ENCODE measurements around the gene MYLK3. TPM values are rescaled to one million over a fixed set of nuclear protein-coding genes. Genes with fewer than 3 reads are reported as not detected.

The MYLK3 gene
- total and polyA plus RNA-seq, 2 of the 4 experiments (the other 2 are of a cell fraction): under 0.01 to 0.03 TPM

DNA sequence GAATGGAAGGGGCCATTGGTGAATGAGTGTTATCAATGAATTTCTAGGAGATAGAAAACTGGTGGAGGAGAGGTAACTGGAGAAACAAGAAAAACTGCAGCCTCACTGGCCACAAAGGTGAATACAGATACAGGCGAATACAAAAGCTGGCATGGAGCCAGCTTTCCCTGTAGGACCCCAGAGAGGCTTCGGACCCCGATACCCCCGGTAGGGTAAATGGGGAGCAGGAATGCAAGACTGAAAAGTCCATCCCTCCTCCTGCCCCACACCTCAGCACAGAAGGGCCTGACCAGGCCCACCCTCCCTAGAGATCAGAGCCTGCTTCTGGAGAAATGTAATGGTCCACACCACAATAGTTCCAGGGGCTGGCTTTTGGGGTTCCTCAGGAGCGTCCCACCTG is 4.9 kb upstream of the MYLK3 start:
- ChIA-PET CTCF (no interaction called here), POLR2A (ENCODE audit: unreplicated experiment) (no interaction called here)
- Histone ChIP-seq H3K9ac (ENCODE audit: low read depth, low read length) (no peak overlapping the region), H3K4me1 (ENCODE audit: control insufficient read depth, insufficient read depth, low read length) (peaks cover 22% of the 10 kb centered on the region), H3K4ac (ENCODE audit: low read depth, low read length) (no peak overlapping the region), H3K23ac (ENCODE audit: low read depth, low read length) (no peak overlapping the region), H3K27me3 (ENCODE audit: control insufficient read depth, insufficient read depth, low read length) (no peaks in the 10 kb centered on the region), H3K56ac (ENCODE audit: extremely low read depth, insufficient read depth, low read length) (no peak overlapping the region), H2AK5ac (ENCODE audit: low read depth, low read length) (no peak overlapping the region), H2AK9ac (replicated peaks; ENCODE audit: low read depth, low read length, poor library complexity) (no peak overlapping the region), H3K4me2 (ENCODE audit: low read depth, low read length) (no peak overlapping the region), H2BK120ac (ENCODE audit: low read depth, low read length) (no peak overlapping the region), H3K4me3 (ENCODE audit: insufficient read depth, low read depth, low read length) (no peak overlapping the region), H3K36me3 (ENCODE audit: control insufficient read depth, insufficient read depth, low read length) (no peaks in the 10 kb centered on the region), H3K18ac (ENCODE audit: low read depth, low read length) (no peak overlapping the region), H2BK15ac (ENCODE audit: low read depth, low read length) (no peak overlapping the region), H3K9me1 (ENCODE audit: insufficient read depth, low read length) (no peaks in the 10 kb centered on the region; the same call in 1 of the 2 replicates), H3K27ac (ENCODE audit: insufficient read depth, low read length) (no peak overlapping the region), H3K9me3 (ENCODE audit: control insufficient read depth, insufficient read depth, low read length) (no peaks in the 10 kb centered on the region), H3K79me1 (ENCODE audit: low read depth in 1 of 2, low read length in 2 of 2) (no peaks in the 10 kb centered on the region), H4K5ac (ENCODE audit: low read depth, low read length) (no peak overlapping the region), H4K91ac (ENCODE audit: insufficient read depth, low read depth, low read length) (no peak overlapping the region), H4K8ac (ENCODE audit: low read depth in 2 of 2, low read length in 2 of 2) (no peak overlapping the region), H2AFZ (replicated peaks; ENCODE audit: low read length, poor library complexity) (no peak overlapping the region), H2BK5ac (ENCODE audit: low read depth, low read length, poor library complexity, severe bottlenecking) (no peak overlapping the region), H3K14ac (replicated peaks; ENCODE audit: low read depth, low read length) (no peak overlapping the region), H2BK20ac (ENCODE audit: low read depth, low read length) (no peak overlapping the region), H4K20me1 (ENCODE audit: insufficient read depth, low read length) (no peaks in the 10 kb centered on the region)
- intact Hi-C loops (cut with micrococcal nuclease) (no loop called here), dilution Hi-C loops (cut with HindIII; ENCODE audit: low sequenced_read_pairs, unreplicated experiment) (no loop called here), in situ Hi-C loops (cut with MboI; ENCODE audit: low sequenced_read_pairs) (no loop called here)
- BruUV-seq (replicated peaks): no TSS peak
- no peak for TF ChIP-seq FOS (IDR thresholded peaks at IDR 0.05; ENCODE audit: low read depth, low read length)
- TF ChIP-seq, protein P1, sequence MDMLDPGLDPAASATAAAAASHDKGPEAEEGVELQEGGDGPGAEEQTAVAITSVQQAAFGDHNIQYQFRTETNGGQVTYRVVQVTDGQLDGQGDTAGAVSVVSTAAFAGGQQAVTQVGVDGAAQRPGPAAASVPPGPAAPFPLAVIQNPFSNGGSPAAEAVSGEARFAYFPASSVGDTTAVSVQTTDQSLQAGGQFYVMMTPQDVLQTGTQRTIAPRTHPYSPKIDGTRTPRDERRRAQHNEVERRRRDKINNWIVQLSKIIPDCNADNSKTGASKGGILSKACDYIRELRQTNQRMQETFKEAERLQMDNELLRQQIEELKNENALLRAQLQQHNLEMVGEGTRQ (IDR thresholded peaks at IDR 0.05; ENCODE audit: low read depth, low read length): no peak
- TF ChIP-seq, protein P2, sequence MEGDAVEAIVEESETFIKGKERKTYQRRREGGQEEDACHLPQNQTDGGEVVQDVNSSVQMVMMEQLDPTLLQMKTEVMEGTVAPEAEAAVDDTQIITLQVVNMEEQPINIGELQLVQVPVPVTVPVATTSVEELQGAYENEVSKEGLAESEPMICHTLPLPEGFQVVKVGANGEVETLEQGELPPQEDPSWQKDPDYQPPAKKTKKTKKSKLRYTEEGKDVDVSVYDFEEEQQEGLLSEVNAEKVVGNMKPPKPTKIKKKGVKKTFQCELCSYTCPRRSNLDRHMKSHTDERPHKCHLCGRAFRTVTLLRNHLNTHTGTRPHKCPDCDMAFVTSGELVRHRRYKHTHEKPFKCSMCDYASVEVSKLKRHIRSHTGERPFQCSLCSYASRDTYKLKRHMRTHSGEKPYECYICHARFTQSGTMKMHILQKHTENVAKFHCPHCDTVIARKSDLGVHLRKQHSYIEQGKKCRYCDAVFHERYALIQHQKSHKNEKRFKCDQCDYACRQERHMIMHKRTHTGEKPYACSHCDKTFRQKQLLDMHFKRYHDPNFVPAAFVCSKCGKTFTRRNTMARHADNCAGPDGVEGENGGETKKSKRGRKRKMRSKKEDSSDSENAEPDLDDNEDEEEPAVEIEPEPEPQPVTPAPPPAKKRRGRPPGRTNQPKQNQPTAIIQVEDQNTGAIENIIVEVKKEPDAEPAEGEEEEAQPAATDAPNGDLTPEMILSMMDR (conservative IDR thresholded peaks at IDR 0.05; ENCODE audit: low read depth, low read length): no peak
- TF ChIP-seq SMC3 (IDR thresholded peaks at IDR 0.05; ENCODE audit: low read depth, low read length): no peak
- no peak for TF ChIP-seq RCOR1 (IDR thresholded peaks at IDR 0.05; ENCODE audit: insufficient replicate concordance, low read length)
- TF ChIP-seq MAZ (IDR thresholded peaks at IDR 0.05; ENCODE audit: borderline replicate concordance, low read depth, low read length): no peak
- no peak for TF ChIP-seq CHD1 (IDR thresholded peaks at IDR 0.05; ENCODE audit: low read depth, low read length)
- DNase-seq (no peak), ATAC-seq (ENCODE audit: low read depth) (no peak)
- no CpG with 5 or more reads among the region's 5 CpGs for WGBS, 2 experiments (ENCODE audit: extremely low coverage in 2 of 2, insufficient read length in 1 of 2)
